Adrenal gland (tissue), 12 donors: ENCODE measurements around the gene SLC3A2. TPM values are rescaled to one million over a fixed set of nuclear protein-coding genes. Genes with fewer than 3 reads are reported as not detected.
A peak's percentile ranks its signal among the peaks of the same experiment; 100 is the strongest.
"Not testable (repeated sequence)": the region's sequence is repeated elsewhere in the genome, so short reads cannot be mapped to it uniquely, and the experiment has no call there.

ENCODE experiments used
- DNase-seq, 7 donors: peaks; one replicate each; pipeline ENCODE4 v3.0.0-alpha.2; 2019 to 2020
- H3K27ac ChIP-seq, 5 donors: fragments of 200-600 bp; sonication (generic) in 4 of 5; 1 replicate in 3 of 5; 2 replicates in 2 of 5; pipeline versions ENCODE4 v1.5.1 to v1.8.0; 2016 to 2020; ENCODE audit warnings: mild to moderate bottlenecking in 1 of 5
- H3K27me3 ChIP-seq: fragments of 200-600 bp; 2 replicates; pipeline ENCODE4 v1.8.0; 2021
- H3K36me3 ChIP-seq, 2 donors: fragments of 200-600 bp; replicated peaks in 1 of 2; 1 replicate in 1 of 2; 2 replicates in 1 of 2; pipeline versions ENCODE4 v1.5.1 to v1.8.0; 2018 to 2022
- H3K4me1 ChIP-seq, 2 donors: fragments of 200-600 bp; replicated peaks in 1 of 2; 1 replicate in 1 of 2; 2 replicates in 1 of 2; pipeline versions ENCODE4 v1.5.1 to v1.8.0; 2018 to 2021
- H3K4me3 ChIP-seq, 4 donors: fragments of 200-600 bp; sonication (generic) in 3 of 4; one replicate each; pipeline ENCODE4 v1.5.1; 2016 to 2018
- H3K9me3 ChIP-seq, 3 donors: fragments of 200-600 bp; sonication (generic) in 1 of 3; replicated peaks in 1 of 3; 1 replicate in 2 of 3; 2 replicates in 1 of 3; pipeline versions ENCODE4 v1.5.1 to v1.8.0; 2016 to 2021
- POLR2A ChIP-seq, 2 donors: fragments of 450-650 bp; IDR thresholded peaks; one replicate each; pipeline ENCODE4 v1.6.1; 2017; ENCODE audit warnings: antibody characterized with exemption in 2 of 2, mild to moderate bottlenecking in 2 of 2, moderate library complexity in 1 of 2
- WGBS, 4 donors: extraction: QIAGEN DNeasy Blood & Tissue Kit in 2 of 4; methylation state at CpG; one replicate each; pipeline versions ENCODE4 v1.1.5 to v1.1.7; 2013 to 2017; 5-methylcytosine and 5-hydroxymethylcytosine counted together
- intact Hi-C, 2 donors: fragments of 100-400 bp; cut with DNase I; formaldehyde crosslinking; loops; one replicate each; pipeline versions ENCODE4 v1.14.1 to v1.15.0; 2022 to 2023
- polyA plus RNA-seq, 3 donors: library from polyadenylated mRNA; stranded (reverse); fragments of 200-250 nt in 2 of 3; fragments of 350-450 nt in 1 of 3; fragmentation: Illumina TruSeq in 1 of 3; extraction: RNeasy Lipid Tissue Mini Kit (QIAGEN cat#74804) in 1 of 3; gene quantifications; one replicate each; pipeline ENCODE4 v1.2.3, GENCODE V29; 2013 to 2014
- total RNA-seq, 9 donors: library from RNA; depleted of rRNA in 4 of 9; stranded (reverse); fragments of >200 nt in 4 of 9; fragments of 120-200 nt in 1 of 9; fragmentation: NEBNext Ultra II Directional in 1 of 9; extraction: Animal tissue kit (Norgen Biotek cat#: 25700) in 1 of 9; gene quantifications; one replicate each; pipeline versions ENCODE4 v1.1.0 to v1.2.4, GENCODE V29; 2013 to 2023
- TF ChIP-seq, protein P1 (sequence below), 6 experiments: fragments of 450-650 bp in 4 of 6; fragments of 200-600 bp in 2 of 6; sonication (generic) in 1 of 6; IDR thresholded peaks; 1 replicate in 5 of 6; 2 replicates in 1 of 6; pipeline versions ENCODE4 v1.5.1 to v1.8.0; 2016 to 2021; ENCODE audit warnings: antibody characterized with exemption in 6 of 6, mild to moderate bottlenecking in 2 of 6, moderate library complexity in 1 of 6
- donor health status: healthy with polysubstance abuse.
- donor health status: Bipolar disorder and iron deficiency.
- donor health status: DM: yes; HTN: yes; CAD: no.
- donor health status: DM: no; HTN: no; CAD: no.
- donor health status: DM: no; HTN: no; CAD: no.
- donor health status: DM: yes; HTN: yes; CAD: no.

The SLC3A2 gene
- total and polyA plus RNA-seq, 12 donors: 103 to 398 (median 164) TPM

DNA sequence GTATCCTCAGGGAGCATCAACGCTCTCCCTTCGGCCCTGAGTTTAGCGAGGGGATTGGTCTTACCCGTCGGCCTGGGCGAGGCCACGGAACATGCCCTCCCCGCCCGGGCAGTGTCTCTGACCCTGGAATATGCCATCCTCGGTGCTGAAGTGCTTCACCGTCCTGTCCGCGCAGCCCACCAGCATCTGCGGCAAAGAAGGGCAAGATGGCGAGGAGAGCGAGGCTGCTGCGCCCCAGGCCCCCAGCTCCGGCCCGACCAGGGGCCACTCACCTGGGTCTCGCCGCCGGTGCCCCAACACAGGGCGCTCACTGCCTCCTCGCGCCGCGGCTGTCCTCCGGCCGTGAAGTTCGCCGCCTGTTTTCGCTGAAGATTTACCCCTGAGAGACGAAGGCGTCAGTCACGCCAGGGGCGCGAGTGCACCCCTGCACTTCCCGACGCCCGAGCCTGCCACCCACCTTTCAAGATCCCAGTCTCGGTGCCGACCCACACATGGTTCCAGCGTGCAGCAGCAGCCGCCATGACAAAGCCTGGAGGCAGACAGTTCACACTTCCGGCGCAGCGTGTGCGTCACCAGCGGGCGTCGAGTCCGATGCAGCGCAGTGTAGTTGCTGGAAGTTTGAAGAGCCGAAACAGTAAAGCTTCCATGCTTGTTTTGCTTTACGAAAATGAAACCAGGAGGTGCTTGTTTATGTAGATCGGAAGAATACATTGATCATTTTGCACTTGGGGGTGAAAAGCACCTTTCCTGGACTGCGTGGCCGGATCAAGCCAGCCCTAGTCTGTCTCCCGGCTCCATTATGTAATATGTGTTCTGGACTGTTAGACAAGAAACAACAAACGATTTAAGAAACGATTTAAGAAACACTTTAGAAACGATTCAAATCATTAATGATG is 41.4 kb upstream of the SLC3A2 start, which contains the start of gene WDR74:
TSS of gene WDR74 (minus strand) at position 541 of the 896 bp plus-strand sequence. CDS start at position 521, 20 bp downstream.
- peak; percentile 93 to 97 (median 94) for DNase-seq
- TF ChIP-seq, protein P1, sequence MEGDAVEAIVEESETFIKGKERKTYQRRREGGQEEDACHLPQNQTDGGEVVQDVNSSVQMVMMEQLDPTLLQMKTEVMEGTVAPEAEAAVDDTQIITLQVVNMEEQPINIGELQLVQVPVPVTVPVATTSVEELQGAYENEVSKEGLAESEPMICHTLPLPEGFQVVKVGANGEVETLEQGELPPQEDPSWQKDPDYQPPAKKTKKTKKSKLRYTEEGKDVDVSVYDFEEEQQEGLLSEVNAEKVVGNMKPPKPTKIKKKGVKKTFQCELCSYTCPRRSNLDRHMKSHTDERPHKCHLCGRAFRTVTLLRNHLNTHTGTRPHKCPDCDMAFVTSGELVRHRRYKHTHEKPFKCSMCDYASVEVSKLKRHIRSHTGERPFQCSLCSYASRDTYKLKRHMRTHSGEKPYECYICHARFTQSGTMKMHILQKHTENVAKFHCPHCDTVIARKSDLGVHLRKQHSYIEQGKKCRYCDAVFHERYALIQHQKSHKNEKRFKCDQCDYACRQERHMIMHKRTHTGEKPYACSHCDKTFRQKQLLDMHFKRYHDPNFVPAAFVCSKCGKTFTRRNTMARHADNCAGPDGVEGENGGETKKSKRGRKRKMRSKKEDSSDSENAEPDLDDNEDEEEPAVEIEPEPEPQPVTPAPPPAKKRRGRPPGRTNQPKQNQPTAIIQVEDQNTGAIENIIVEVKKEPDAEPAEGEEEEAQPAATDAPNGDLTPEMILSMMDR (IDR thresholded peaks at IDR 0.05): no peak
- peak; percentile 76 to 94 for TF ChIP-seq POLR2A (IDR thresholded peaks at IDR 0.05)
- no peaks in the 10 kb centered on the region for H3K9me3 ChIP-seq
- peaks cover 12 to 18% of the 10 kb centered on the region in 2 donors for H3K4me1 ChIP-seq
- H3K27me3 ChIP-seq: no peaks in the 10 kb centered on the region
- H3K36me3 ChIP-seq: peaks cover 0 to 29% of the 10 kb centered on the region in 2 donors
- 0 to 1% (median 0%) methylated on average over 26 to 62 of the region's 62 CpGs for WGBS, 4 donors
- peak within 1 kb of the TSS; percentile 91 to 99 (median 98) for H3K27ac ChIP-seq
- H3K4me3 ChIP-seq: peak within 1 kb of the TSS; percentile 33 to 81 (median 52)
- intact Hi-C loops: no loop called here

DNA sequence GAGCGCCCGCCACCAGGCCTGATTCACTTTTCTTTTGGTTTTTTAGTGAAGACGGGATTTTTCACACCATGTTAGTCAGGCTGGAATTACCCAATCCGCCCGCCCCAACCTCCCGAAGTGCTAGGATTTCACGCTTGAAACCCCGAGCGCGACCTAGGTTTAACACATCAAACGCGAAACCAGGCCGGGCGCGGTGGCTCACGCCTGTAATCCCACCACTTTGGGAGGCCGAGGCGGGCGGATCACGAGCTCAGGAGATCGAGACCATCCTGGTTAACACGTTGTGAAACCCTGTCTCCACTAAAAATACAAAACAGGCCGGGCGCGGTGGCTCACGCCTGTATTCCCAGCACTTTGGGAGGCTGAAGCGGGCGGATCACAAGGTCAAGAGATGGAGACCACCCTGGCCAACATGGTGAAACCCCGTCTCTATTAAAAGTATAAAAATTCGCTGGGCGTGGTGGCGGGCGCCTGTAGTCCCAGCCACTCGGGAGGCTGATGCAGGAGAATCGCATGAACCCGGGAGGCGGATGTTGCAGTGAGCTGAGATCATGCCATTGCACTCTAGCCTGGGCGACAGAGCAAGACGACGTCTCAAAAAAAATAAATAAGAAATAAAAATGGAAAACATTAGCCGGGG is 39.9 kb upstream of the SLC3A2 start:
- Histone ChIP-seq H3K27ac (peak overlapping the region; percentile 91 to 99 (median 98)), H3K36me3 (peaks cover 0 to 14% of the 10 kb centered on the region in 2 donors), H3K4me1 (peaks cover 12 to 18% of the 10 kb centered on the region in 2 donors), H3K4me3 (peak overlapping the region in 3 of 4 donors; percentile 22 to 81 (median 66))
- H3K27me3 ChIP-seq, intact Hi-C loops, H3K9me3 ChIP-seq: not testable (repeated sequence)
- peak; percentile 52 to 91 (median 71) for DNase-seq
- 1% methylated on average over 33 to 41 of the region's 41 CpGs for WGBS, 4 donors

DNA sequence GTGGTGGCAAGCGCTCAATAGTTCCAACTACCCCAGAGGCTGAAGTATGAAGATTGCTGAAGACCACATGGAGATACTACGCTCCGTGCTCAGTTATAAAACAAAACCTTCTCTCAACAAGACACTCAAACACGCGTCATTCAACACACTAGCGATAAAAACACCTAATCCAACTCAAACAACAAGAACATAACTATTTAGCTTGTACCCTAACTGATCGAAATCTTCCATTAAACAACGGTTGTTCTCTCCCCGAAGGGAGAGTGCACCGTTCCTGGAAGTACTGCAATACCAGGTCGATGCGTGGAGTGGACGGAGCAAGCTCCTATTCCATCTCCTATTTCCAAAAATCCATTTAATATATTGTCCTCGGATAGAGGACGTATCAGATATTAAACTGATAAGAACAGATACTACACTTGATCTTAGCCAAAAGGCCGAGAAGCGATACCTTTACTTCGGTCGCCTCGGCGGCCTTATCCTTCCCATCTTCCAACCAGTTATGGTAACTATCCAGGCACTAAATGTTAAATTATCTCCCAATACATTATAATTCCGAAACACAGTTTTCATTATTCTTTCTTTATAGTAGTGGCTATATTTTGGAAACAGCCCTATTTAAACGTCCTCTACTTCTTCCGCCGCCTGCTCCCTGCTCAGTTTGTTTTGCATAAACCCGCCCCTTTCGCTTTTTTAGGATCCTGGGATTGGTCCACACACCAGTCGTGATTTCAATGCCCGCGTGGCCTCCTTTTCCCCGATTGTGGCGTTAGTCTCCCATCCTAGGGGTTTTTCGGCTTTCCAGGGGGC is 39.1 kb upstream of the SLC3A2 start:
- Histone ChIP-seq H3K4me3 (peak overlapping the region in 2 of 4 donors; percentile 23 to 81), H3K36me3 (peaks cover 0 to 7% of the 10 kb centered on the region in 2 donors), H3K27ac (peak overlapping the region; percentile 91 to 99 (median 98)), H3K9me3 (no peaks in the 10 kb centered on the region), H3K27me3 (no peaks in the 10 kb centered on the region), H3K4me1 (peaks cover 12 to 18% of the 10 kb centered on the region in 2 donors)
- peak; percentile 100 for TF ChIP-seq POLR2A (IDR thresholded peaks at IDR 0.05)
- TF ChIP-seq, protein P1 (IDR thresholded peaks at IDR 0.05): peak in 3 of 6 experiments; percentile 23 to 38 (median 28)
- intact Hi-C loops: no loop called here
- 0 to 1% (median 0%) methylated on average over 33 of the region's 33 CpGs for WGBS, 4 donors
- peak; percentile 86 to 97 (median 92) for DNase-seq

DNA sequence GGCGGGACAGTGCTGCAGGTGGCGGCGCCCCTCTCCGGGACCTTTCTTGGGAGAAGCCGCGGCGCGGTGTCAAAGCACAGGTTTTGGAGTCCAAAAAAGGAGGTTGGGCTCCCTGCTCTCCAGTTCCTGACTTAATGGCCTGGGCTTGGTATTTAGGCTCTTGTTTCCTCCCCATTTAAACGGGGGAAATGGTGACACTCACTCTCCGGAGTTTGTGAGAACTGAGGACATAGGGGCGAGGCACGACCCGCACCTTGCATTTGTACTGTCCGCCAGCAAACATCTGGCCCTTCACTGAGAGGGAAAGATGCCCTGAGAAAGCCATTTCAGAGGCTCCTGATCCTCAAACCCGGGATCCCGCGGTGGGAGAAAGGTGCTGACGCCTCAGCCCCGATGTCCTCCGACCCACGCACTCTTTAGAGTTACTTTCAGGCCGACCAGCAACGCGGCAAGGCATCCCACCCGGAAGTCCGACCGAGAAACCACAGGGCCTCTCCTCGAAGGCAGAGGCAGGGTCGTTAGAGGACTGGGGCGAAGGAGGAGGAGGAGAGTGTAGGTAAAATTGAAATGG is 38.4 kb upstream of the SLC3A2 start:
- WGBS, 4 donors: 10 to 17% (median 15%) methylated on average over 22 to 30 of the region's 30 CpGs
- Histone ChIP-seq H3K27ac (peak overlapping the region; percentile 91 to 99 (median 98)), H3K4me1 (peaks cover 12 to 18% of the 10 kb centered on the region in 2 donors), H3K27me3 (no peaks in the 10 kb centered on the region), H3K4me3 (peak overlapping the region in 2 of 4 donors; percentile 23 to 55), H3K36me3 (no peaks in the 10 kb centered on the region), H3K9me3 (no peaks in the 10 kb centered on the region)
- DNase-seq: peak; percentile 18 to 77 (median 39)
- intact Hi-C loops: no loop called here
- TF ChIP-seq POLR2A (IDR thresholded peaks at IDR 0.05): no peak
- TF ChIP-seq, protein P1 (IDR thresholded peaks at IDR 0.05): no peak

DNA sequence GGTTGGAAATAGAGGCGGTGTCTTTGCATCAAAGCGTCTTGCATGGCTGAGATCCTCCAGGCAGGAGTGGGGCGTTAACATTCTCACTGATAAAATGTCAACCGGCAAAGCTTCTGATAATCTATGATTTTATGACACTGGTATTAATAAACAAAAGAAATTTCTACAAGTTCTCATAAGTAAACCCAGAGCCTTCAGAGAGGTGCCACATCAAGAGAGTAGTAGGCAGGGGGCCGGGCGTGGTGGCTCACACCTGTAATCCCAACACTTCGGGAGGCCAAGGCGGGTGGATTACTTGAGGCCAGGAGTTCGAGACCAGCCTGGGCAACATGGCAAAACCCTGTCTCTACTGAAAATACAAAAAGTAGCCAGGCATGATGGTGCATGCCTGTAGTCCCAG is 37.8 kb upstream of the SLC3A2 start:
- Histone ChIP-seq H3K4me1 (peaks cover 12 to 18% of the 10 kb centered on the region in 2 donors), H3K27ac (peak overlapping the region in 2 of 5 donors; percentile 98 to 99)
- intact Hi-C loops, H3K4me3 ChIP-seq, H3K27me3 ChIP-seq, H3K9me3 ChIP-seq, H3K36me3 ChIP-seq: not testable (repeated sequence)
- peak in 1 of 7 donors; percentile 63 for DNase-seq
- 89 to 91% (median 91%) methylated on average over 9 of the region's 9 CpGs for WGBS, 4 donors
